Activated CD4-positive, alpha-beta T cell treated with anti-CD3 and anti-CD28 coated beads for 24 hours (primary cell): ENCODE measurements around the gene DCXR.

ENCODE experiments used
- DNase-seq, 2 donors: peaks; one replicate each; pipeline ENCODE4 v3.0.0-alpha.2; 2020; ENCODE audit warnings: low read depth in 2 of 2

The DCXR gene

DNA sequence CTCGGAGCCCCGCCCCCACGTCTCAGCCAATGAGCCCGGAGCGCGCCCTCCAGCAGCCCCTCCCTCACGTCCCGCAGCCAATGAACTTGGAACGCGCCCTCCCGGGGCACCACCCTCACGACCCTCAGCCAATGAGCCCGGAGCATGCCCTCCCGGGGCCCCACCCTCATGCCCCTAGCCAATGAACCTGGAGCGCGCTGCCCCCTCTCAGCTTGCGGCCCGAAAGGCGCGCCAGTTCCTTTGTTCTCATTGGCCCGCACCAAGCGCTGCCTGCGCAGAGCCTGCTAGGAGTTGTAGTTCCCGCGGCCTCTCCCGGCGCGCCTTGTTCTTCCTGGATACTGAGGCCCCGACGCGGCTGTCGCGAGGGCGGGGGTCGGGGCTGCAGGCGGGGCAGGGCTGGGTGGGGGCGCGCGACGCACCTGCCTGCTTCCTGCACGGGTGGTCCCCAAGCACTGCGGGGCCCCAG lies 14.5 kb downstream of the DCXR start, which contains the start of gene LRRC45:
LRRC45 (plus strand) TSS at position 325 of the 466 bp plus-strand sequence. CDS start 339 bp downstream, outside the sequence.
- DNase-seq: peak; percentile 99 to 100

- DNase-seq: no peak
Observed at GRCh38 chr17:82022310-82022980, 15.1 kb downstream of the DCXR start, which contains the start of gene CENPX. Gene CENPX (minus strand): TSS chr17:82022878. CDS start chr17:82022861, 17 bp downstream.

GRCh38 chr17:82021900-82022309 lies 15.6 kb downstream of the DCXR start:
- DNase-seq: no peak

DNA sequence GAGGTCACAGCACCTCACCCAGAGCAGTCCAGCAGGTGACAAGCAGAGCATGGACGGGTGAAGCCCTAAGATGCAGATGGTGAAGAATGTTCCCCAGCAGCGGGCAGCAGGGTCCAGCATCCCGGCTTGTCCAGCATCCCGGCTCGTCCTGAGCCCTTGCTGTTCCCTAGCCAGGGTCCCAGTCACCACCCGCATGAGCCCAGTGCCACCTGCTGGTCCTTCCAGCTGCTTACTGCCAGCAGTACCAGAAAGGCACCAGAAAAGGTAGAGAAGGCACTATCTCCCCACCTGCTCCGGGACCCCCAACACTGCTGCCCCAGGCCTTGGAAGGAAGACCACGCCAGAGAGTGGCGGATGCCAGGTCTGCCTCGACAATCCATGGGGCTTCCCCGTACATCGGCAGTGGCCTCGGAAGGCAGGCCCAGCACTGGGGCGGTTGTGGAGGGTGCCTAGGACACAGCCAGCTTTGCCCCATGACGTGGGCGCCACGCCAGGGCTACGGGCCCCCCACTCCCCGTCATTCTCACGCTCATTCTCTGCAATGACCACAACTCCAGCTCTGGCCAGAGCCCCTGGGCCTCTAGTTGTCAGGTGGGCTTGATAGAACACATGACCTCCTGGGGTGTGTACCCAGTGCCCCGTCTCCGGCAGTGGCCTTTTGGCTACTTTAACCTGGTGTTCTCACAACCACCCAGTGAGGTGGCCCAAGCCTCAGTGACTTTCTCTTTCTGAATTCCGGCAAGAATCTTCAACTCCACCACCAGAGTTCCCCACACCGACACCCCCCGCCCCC lies 16.2 kb downstream of the DCXR start:
- peak; percentile 37 to 43 for DNase-seq

- no peak for DNase-seq
Observed at GRCh38 chr17:82020572-82021106, 16.9 kb downstream of the DCXR start.

DNA sequence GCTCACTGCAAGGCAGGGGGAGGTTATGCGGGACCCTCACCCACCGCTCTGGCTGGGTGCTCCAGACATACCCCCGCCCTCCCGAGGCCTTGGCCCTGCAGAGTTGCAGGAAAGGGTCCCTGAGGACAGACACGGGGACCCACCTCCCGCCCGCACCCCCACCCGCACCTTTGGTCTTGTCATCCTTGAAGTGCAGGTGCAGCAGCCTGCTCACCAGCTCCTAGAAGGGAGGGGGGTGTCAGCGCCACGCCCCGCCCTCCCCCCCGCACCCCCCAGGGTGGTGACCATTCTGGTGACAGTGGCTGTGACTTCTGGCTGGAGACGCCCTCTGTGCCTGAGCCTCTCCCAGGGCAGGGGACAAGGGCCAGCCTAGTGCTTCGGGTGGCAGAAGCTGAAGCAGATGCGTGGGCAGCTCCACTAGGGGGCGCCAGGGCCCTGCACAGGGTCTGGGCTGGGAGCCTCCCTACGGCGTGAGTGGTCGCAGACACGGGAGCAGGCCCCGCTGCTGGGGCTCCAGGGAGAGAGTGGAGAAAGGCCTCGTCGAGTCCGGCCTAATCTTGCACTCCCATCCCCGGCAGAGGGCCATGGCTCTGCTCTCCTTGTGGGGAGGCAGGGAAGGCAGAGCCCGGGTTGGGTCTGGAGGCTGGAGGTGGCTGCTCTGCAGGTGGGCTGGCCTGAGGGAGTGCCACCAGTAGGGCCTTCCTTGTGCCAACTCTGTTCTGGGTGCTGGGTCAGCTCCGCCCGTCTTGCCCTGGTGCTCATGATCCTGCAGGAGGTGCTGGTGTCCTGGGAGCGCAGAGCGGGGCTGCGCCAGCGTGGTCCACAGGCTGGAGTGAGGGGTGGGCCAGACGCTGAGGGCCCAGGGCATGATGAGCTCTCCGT lies 17.6 kb downstream of the DCXR start:
- peak; percentile 46 to 73 for DNase-seq

DNA sequence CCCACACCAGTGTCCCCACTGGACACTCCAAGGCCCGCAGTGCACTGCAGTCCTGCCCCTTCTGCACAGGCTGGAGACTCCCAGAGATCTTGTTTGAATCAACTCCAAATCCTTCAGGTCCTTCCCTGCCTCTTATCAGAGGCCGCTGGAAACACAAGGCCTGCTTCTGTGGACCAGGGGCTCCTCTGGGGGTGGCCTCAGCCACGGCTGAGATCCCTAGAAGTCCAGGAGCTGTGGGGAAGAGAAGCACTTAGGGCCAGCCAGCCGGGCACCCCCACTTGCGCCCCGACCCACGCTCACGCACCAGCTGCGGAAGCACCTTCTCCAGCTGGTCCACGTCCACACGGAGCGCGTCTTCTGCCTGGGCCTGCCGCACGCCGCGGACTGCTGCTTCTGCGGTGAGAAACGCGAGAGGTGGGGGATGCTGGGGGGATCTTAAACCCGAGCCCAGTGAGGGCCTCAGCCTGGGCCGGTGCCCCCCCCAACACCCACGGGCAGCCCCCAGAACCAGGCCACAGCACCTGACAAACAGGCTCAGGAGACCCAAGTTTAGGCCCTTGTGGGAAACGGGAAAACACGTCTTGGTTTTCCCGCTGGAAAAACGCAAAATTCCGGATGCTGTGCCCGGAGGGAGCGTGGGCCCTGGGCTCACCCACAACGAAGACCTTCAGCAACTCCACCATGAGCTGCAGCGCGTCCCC lies 18.4 kb downstream of the DCXR start:
- no peak for DNase-seq

DNA sequence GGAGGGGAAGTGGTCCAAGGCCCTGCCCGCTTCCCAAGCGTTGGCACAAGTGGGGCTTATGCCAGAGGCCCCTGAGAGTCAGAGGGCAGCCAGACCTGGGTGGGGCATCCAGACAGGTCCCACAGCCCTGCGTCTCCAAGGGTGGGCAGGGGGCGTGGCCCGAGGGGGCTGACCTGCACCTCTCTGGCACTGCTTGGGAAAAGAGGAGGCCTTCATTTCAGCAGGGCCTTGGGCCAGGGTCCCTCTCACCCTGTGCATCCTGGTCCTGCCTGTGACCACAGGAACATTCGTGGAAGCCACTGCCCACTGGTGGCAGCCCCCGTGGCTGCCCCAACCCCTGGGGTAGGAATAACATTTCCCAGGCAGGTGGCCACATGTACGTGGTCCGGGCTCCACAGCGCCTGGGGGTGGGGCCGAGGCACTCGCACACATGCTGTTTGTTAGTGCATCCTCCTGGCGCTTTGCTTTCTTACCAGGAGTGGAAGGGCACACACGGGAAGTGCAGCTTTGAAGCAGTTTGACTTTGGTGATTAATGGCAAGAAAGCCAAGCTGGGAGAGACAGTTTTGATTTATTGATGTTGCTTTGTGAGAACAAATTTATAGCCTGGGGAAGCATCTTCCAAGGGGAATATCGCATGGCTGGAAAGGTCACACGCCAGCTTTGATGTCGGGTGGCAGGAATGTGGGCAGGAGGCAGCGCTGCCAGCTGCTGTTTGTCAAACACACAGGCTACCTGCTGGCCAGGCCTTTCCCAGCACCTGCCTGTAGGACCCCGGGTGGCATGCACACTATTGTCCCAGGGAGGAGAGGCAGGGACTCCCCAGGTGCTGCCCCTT lies 19.1 kb downstream of the DCXR start:
- no peak for DNase-seq

DNA sequence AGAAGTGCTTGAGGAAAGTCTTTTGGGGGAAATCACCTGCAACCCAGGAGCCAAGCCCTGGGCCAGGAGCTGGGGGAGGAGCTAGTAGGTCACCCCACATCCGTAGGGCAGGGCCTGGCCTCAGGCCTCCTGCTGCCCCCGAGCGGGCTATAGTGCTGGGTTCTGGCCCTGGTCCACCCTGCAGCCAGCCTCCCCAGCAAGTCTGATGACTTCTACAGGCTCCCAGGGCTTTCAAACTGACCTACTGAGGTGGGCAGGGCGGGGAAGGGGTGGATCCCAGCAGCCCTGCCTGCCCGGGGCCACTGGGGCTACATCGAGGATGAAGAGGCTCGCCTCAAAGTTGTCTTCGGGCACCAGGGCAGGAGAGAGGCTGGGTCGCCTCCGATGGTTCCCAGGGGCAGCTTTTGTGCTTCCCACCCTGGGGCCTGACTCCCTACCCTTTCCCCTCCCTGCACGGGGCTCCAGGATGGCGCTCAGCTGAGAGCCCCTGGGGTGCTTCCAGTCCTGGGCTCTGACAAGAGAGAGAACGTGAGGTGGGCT lies 19.8 kb downstream of the DCXR start:
- no peak for DNase-seq

GRCh38 chr17:82016875-82017459 lies 20.5 kb downstream of the DCXR start:
- no peak for DNase-seq

GRCh38 chr17:82016061-82016874 lies 21.2 kb downstream of the DCXR start:
- DNase-seq: no peak

DNA sequence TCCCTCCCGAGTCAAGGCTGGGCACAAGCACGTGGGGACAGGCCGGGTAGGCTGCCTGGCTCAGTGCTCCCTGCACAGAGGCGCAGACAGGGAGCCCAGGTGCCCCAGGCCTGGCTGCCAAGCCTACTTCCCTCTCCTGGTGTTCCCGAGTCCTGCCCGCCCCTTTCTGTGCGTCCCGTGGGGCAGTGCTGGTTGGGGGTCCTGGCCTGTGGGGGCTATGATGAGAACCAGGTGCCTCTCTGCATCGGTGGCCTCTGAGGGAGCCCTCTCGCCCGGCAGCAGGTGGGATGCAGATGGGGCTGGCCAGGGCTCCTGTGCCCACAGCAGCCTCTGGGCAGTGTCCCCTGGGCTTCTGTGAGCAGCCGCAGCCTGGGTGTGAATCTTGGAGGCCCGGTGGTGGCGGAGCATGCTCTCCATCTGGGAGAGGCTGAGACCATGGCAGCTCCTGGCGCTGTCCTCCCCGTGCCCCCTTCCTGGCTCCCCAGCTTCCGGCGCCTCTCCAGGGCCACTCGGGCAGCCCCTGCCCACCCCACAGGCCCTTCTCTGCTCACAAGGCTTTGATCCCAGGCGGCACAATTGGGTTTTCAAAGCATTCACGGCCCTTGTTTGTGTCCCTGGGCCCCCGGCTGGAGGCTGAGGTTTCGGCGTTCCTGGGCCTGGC lies 22.1 kb downstream of the DCXR start:
- DNase-seq: no peak

DNA sequence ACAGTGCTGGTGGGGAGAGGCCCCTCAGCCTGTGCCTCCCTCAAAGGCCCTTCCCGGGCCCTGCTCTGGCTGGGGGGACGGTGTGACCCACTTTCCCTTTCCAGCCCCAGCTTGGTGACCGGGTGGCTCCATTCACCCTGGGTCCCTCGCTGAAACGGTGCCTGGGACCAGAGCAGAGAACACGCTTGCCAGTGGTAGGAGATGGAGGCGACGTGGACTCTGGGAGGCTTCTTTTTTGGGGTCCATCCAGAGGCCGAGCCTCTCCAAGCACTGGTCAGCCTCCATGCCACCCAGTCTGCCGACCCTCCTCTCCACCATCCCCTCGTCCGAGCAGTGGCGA lies 22.6 kb downstream of the DCXR start:
- DNase-seq: no peak

GRCh38 chr17:82014432-82014831 lies 23.1 kb downstream of the DCXR start:
- DNase-seq: no peak

DNA sequence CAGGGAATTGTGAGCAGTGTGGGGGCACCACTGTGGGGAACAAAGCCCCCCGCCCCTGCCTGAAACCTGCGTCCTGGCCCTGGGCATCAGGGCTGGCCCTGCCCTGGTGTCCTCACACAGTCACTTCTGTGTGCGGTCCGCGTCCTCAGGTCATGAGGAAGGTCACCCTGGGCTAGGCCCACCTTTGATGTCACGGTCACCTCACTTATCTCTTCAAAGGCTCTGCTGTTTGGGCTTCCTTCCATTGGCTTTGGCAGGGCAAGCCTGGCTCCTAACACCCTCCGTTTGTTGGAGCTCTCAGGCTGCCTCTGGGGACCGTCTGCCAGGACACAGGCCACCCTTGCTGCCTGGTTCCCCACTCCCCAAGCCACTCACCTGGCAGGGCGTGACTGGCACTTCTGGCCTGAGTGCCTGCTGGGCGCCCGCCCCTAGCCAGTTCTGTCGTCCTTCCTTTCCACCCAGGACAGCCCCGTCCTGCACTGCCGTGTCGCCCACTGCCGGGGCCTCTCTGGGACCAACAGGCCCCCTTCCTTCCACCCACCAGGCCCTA lies 23.6 kb downstream of the DCXR start:
- no peak for DNase-seq

- no peak for DNase-seq
Observed at GRCh38 chr17:82013341-82013740, 24.2 kb downstream of the DCXR start.

- DNase-seq: no peak
Observed at GRCh38 chr17:82012640-82013295, 24.7 kb downstream of the DCXR start.
